Measurements from ENCODE around the gene JMJD8.

JMJD8 gene

DNA sequence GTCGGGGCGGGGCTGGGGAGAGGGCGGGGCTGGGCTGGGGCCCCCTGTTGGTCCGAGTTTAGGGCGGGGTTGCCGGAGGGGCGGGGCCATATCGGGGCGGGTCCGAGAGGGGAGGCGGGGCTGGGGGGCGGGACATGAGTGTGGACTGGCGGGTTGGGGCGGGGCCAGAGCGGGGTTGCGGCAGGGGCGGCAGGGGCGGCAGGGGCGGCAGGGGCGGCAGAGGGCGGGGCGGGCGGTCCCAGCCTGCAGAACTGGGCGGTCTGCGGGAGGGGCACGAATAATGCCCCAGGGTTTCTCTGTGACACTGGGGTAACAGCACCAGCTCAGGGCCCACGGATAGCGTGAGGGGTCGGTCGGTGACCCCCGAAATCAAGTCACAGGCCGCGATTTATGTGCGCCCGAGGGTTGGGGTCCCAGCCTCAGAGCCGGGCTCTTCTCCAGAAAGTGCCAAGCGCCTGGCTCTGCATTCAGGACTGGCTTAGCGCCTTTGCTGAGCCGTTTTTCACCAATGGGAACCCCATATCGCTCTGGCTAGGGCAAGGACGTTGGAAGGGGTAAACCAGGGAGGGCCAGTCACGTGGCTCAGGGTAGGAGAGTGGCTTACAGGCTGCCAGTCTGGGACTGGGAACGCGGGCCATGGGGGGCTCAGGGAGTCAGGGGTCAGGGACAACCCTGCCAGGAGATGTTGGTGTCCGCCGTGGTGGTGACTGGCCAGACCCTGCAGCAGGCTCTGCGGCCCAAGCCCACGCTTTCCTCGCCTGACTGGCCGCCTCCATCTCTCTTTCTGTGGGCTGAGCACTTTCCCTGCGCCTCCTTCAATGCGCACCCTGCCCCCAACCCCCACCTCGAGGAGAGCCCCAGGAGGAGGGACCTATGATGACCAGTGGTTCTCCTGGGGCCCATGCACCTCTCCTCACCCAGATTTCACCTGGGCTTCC is 46.8 kb downstream of the JMJD8 start:
- no peak for DNase-seq

- DNase-seq = peak; percentile 70
These were observed 47.7 kb downstream of the JMJD8 start, which contains the start of gene METTL26 for GRCh38 chr16:636206-637080. Gene METTL26 (minus strand): TSS chr16:636305. CDS start chr16:636290, 15 bp downstream.

DNA sequence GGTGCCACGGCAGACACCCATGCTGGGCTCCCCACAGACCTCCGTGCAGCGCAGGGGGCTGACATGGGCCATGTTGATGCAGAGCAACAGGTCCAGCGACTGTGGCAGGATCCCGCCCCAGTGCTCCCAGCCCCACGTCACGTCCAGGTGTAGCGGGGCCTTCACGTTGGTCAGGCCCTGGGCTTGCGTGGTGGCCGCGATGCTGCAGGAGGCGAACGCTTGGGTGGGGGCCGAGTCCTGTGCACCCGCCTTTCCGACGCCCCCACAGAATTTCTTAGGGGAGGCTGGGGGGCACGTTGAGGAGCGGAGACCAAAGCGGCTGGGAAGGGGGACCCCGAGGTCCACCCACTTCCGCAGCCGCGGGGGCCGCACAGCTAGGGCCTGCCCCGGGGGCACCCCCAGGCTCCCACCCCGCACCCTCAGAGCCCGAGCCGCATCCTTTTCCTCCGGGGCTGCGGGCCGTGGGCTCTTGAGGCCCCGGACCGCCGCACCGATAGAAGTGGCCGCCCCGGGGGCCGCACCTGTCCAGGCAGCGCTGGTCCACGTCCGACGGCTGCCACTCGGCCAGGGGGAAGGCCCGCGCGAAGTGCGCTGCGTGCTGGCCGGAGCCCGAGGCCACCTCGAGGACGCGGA is 48.4 kb downstream of the JMJD8 start:
- no peak for DNase-seq

GRCh38 chr16:634996-635395 is 49.1 kb downstream of the JMJD8 start:
- no peak for DNase-seq

DNA sequence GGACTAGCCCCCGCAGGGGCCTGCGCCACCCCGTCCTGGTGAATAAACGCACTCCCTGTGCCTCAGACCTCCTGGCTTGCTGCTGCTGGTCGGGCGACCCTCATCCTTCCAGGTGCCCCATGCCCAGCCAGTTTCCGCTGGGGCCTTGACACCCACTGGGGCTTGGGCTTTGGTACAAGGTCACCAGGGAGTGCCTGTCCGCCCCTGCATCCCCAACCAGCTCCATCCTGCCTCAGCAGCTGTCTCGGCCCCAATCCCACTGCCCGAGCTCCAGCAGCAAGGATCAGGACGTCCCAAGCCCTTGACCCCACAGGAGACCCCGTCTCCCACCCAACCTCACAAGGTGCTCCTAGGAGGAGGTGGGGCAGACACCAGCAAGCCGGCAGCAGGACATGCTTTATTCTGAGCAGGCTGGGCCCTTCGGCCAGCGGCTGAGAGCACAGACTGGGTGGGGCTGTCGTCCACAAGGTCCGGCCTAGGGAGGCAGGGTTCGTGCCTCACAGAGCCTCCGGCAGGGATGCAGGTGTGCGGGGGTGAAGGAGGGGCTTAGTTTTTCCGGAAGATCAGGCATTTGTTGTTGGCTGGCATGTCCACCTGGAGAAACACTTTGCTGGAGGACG is 50.0 kb downstream of the JMJD8 start:
- DNase-seq = no peak

DNA sequence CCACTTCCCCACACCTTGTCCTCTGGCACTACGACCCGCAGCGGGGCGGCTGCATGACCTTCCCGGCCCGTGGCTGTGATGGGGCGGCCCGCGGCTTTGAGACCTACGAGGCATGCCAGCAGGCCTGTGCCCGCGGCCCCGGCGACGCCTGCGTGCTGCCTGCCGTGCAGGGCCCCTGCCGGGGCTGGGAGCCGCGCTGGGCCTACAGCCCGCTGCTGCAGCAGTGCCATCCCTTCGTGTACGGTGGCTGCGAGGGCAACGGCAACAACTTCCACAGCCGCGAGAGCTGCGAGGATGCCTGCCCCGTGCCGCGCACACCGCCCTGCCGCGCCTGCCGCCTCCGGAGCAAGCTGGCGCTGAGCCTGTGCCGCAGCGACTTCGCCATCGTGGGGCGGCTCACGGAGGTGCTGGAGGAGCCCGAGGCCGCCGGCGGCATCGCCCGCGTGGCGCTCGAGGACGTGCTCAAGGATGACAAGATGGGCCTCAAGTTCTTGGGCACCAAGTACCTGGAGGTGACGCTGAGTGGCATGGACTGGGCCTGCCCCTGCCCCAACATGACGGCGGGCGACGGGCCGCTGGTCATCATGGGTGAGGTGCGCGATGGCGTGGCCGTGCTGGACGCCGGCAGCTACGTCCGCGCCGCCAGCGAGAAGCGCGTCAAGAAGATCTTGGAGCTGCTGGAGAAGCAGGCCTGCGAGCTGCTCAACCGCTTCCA is 50.6 kb downstream of the JMJD8 start:
- DNase-seq = no peak

GRCh38 chr16:632486-633335 is 51.4 kb downstream of the JMJD8 start:
- DNase-seq = no peak

DNA sequence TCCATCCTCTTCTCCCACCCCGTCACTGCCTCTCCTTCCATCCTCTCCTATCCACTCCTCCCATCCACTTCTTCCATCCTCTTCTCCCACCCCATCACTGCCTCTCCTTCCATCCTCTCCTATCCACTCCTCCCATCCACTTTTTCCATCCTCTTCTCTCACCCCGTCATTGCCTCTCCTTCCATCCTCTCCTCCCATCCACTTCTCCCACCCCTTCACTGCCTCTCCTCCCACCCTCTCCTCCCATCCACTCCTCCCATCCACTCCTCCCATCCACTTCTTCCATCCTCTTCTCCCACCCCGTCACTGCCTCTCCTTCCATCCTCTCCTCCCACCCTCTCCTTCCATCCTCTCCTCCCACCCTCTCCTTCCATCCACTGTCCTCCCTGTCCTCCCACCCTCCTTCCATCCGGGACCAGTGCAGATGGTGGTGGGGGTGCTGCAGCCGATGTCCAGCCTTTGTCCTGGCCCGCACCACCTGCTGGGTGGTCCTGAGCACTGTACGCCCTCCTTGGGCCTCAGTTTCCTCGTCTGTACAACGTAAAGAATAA is 52.3 kb downstream of the JMJD8 start:
- DNase-seq = no peak
